ENCODE measurements around the gene CYP4B1.
A peak's percentile ranks its signal among the peaks of the same experiment; 100 is the strongest.
"Not testable (repeated sequence)": the region's sequence is repeated elsewhere in the genome, so short reads cannot be mapped to it uniquely, and the experiment has no call there.

Gene CYP4B1

GRCh38 chr1:46812065-46812963, 13.5 kb downstream of the CYP4B1 start:
- Histone ChIP-seq H3K27ac (peak overlapping the region in 1 of 21 experiments; percentile 10), H3K4me3 (no peak overlapping the region)

- no peak overlapping the region for H3K4me3 ChIP-seq
- no peak overlapping the region for H3K27ac ChIP-seq
Observed at GRCh38 chr1:46812996-46813857, 14.4 kb downstream of the CYP4B1 start.

GRCh38 chr1:46813858-46814396, 15.1 kb downstream of the CYP4B1 start:
- Histone ChIP-seq H3K4me3 (no peak overlapping the region), H3K27ac (no peak overlapping the region)

GRCh38 chr1:46815133-46815532, 16.3 kb downstream of the CYP4B1 start:
- Histone ChIP-seq H3K27ac (no peak overlapping the region), H3K4me3 (no peak overlapping the region)

- Histone ChIP-seq H3K27ac (no peak overlapping the region), H3K4me3 (no peak overlapping the region)
Observed at GRCh38 chr1:46816930-46817329, 18.1 kb downstream of the CYP4B1 start.

GRCh38 chr1:46817814-46818213, 19.0 kb downstream of the CYP4B1 start:
- H3K4me3 ChIP-seq: no peak overlapping the region

GRCh38 chr1:46818591-46818990, 19.7 kb downstream of the CYP4B1 start:
- no peak overlapping the region for H3K27ac ChIP-seq
- H3K4me3 ChIP-seq: no peak overlapping the region

More at GRCh38 chr1:46817814-46818213, 19.0 kb downstream of the CYP4B1 start:
- no peak overlapping the region for H3K27ac ChIP-seq

GRCh38 chr1:46819335-46819734, 20.5 kb downstream of the CYP4B1 start:
- no peak overlapping the region for H3K27ac ChIP-seq
- H3K4me3 ChIP-seq: no peak overlapping the region

- Histone ChIP-seq H3K27ac (no peak overlapping the region), H3K4me3 (no peak overlapping the region)
Observed at GRCh38 chr1:46820076-46820475, 21.2 kb downstream of the CYP4B1 start.

GRCh38 chr1:46820560-46821060, 21.8 kb downstream of the CYP4B1 start:
- Histone ChIP-seq H3K4me3 (no peak overlapping the region), H3K27ac (no peak overlapping the region)

- H3K4me3 ChIP-seq: no peak overlapping the region
- no peak overlapping the region for H3K27ac ChIP-seq
Observed at GRCh38 chr1:46822248-46822826, 23.5 kb downstream of the CYP4B1 start.

GRCh38 chr1:46823151-46823550, 24.3 kb downstream of the CYP4B1 start:
- H3K27ac ChIP-seq: no peak overlapping the region
- H3K4me3 ChIP-seq: no peak overlapping the region

GRCh38 chr1:46826892-46827291, 28.0 kb downstream of the CYP4B1 start:
- not testable (repeated sequence) for H3K4me3 ChIP-seq, H3K27ac ChIP-seq

- Histone ChIP-seq H3K27ac (no peak overlapping the region), H3K4me3 (no peak overlapping the region)
Observed at GRCh38 chr1:46830665-46831322, 31.9 kb downstream of the CYP4B1 start.

GRCh38 chr1:46835469-46835868, 36.6 kb downstream of the CYP4B1 start:
- not testable (repeated sequence) for H3K27ac ChIP-seq, H3K4me3 ChIP-seq

GRCh38 chr1:46846386-46846785, 47.5 kb downstream of the CYP4B1 start:
- H3K27ac ChIP-seq: not testable (repeated sequence)

GRCh38 chr1:46857660-46858065, 58.8 kb downstream of the CYP4B1 start:
- H3K27ac ChIP-seq: not testable (repeated sequence)

More at GRCh38 chr1:46846386-46846785, 47.5 kb downstream of the CYP4B1 start:
- not testable (repeated sequence) for H3K4me3 ChIP-seq

GRCh38 chr1:46862348-46862747, 63.5 kb downstream of the CYP4B1 start:
- no peak overlapping the region for H3K4me3 ChIP-seq
- no peak overlapping the region for H3K27ac ChIP-seq

More at GRCh38 chr1:46857660-46858065, 58.8 kb downstream of the CYP4B1 start:
- not testable (repeated sequence) for H3K4me3 ChIP-seq
